ENCODE measurements around the gene MCC.

DNA sequence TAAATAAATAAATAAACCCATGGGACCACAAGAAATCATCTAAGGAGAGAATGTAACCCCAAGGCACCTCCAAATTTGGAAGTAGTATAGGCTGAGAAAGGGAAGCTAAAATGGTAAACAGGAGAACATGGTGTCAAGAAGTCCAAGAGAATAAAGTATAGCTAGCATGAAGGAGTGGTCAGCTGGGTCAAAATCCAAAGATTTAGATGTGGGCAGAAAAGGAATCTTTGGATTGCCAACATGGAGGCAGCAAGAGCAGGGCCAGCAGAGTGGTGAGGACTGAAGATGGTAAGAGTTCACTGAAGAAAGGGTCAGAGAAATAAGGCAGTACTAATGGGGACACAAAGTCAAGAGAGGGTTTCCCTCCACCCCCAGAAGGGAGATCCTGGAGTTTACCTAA lies 106.5 kb downstream of the MCC start:
- TF ChIP-seq, protein P1, sequence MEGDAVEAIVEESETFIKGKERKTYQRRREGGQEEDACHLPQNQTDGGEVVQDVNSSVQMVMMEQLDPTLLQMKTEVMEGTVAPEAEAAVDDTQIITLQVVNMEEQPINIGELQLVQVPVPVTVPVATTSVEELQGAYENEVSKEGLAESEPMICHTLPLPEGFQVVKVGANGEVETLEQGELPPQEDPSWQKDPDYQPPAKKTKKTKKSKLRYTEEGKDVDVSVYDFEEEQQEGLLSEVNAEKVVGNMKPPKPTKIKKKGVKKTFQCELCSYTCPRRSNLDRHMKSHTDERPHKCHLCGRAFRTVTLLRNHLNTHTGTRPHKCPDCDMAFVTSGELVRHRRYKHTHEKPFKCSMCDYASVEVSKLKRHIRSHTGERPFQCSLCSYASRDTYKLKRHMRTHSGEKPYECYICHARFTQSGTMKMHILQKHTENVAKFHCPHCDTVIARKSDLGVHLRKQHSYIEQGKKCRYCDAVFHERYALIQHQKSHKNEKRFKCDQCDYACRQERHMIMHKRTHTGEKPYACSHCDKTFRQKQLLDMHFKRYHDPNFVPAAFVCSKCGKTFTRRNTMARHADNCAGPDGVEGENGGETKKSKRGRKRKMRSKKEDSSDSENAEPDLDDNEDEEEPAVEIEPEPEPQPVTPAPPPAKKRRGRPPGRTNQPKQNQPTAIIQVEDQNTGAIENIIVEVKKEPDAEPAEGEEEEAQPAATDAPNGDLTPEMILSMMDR (conservative IDR thresholded peaks at IDR 0.05; ENCODE audit: low read depth, low read length) = no peak
- TF ChIP-seq POLR2A (IDR thresholded peaks at IDR 0.05; ENCODE audit: low read depth, low read length) = no peak
- TF ChIP-seq, protein P2, sequence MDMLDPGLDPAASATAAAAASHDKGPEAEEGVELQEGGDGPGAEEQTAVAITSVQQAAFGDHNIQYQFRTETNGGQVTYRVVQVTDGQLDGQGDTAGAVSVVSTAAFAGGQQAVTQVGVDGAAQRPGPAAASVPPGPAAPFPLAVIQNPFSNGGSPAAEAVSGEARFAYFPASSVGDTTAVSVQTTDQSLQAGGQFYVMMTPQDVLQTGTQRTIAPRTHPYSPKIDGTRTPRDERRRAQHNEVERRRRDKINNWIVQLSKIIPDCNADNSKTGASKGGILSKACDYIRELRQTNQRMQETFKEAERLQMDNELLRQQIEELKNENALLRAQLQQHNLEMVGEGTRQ (IDR thresholded peaks at IDR 0.05; ENCODE audit: low read depth, low read length) = no peak
- TF ChIP-seq BHLHE40 (IDR thresholded peaks at IDR 0.05; ENCODE audit: low read depth, low read length) = no peak
- TF ChIP-seq MAZ (IDR thresholded peaks at IDR 0.05; ENCODE audit: borderline replicate concordance, low read depth, low read length) = no peak
- TF ChIP-seq, protein P3, sequence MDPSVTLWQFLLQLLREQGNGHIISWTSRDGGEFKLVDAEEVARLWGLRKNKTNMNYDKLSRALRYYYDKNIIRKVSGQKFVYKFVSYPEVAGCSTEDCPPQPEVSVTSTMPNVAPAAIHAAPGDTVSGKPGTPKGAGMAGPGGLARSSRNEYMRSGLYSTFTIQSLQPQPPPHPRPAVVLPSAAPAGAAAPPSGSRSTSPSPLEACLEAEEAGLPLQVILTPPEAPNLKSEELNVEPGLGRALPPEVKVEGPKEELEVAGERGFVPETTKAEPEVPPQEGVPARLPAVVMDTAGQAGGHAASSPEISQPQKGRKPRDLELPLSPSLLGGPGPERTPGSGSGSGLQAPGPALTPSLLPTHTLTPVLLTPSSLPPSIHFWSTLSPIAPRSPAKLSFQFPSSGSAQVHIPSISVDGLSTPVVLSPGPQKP (IDR thresholded peaks at IDR 0.05; ENCODE audit: borderline replicate concordance, low read depth, low read length) = no peak
- TF ChIP-seq CEBPB (IDR thresholded peaks at IDR 0.05; ENCODE audit: low read depth, low read length) = no peak
- TF ChIP-seq NFE2L2 (IDR thresholded peaks at IDR 0.05; ENCODE audit: low read depth, low read length) = no peak
- TF ChIP-seq RFX5 (IDR thresholded peaks at IDR 0.05; ENCODE audit: low read depth, low read length) = no peak
- TF ChIP-seq RCOR1 (IDR thresholded peaks at IDR 0.05; ENCODE audit: insufficient replicate concordance, low read length) = no peak
- no peak for TF ChIP-seq MAFK (IDR thresholded peaks at IDR 0.05; ENCODE audit: low read depth, low read length)
- TF ChIP-seq SMC3 (IDR thresholded peaks at IDR 0.05; ENCODE audit: low read depth, low read length) = no peak
- no peak for TF ChIP-seq RAD21 (IDR thresholded peaks at IDR 0.05; ENCODE audit: low read length)
